ENCODE data around the gene KLRC4. TPM values are rescaled to one million over a fixed set of nuclear protein-coding genes. Genes with fewer than 3 reads are reported as not detected.
"Not testable (repeated sequence)": the region's sequence is repeated elsewhere in the genome, so short reads cannot be mapped to it uniquely, and the experiment has no call there.

The KLRC4 gene
- total and polyA plus RNA-seq, 12 donors, result 0.67 to 0.90 TPM; not detected in 10

DNA sequence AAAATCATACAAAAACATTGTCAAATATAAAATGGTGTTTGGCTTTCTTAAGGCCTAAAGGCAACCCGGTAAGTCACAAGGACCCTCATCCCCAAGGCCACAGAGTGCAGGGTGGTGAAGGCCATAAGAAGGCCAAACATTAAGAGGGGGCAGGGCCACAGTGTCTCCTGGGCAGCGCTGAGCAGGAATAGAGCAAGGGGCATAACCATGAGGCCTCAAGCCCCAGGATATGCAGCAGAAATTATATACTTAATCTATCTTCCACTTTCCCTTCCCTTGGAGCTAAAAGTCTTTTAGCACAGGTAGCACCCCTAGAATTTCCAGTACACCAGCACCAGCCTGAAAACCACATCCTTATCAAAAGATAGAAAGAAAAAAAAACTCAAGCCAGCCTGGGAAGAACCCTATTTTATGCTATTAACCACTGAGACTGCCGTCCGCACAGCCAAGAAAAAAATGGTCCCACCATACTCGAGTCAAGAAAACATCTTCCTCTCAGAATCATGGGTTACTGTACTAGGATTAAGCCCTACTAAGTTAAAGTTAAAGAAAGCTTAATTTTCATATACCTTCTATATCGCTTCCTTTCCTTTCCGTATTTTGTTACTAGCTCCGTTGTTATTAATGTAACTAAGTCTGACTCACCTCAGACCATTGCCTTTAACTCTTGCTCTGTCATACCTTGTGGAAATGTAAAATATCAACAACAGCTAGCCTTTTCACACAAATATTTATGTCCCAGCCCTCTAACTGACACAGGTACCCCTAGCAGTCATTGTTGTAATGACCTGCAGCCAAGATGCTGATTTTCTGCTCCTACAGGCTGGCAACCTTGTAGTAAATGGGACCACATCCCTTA is 39.8 kb downstream of the KLRC4 start:
- intact Hi-C loops (cut with DNase I), result loop anchor here in 3 of 10 donors (10.0 kb wide), 3 partner anchors 135 to 355 kb away; partner anchors contain the start of gene YBX3 (in 1 of the 3)
- Histone ChIP-seq H3K27ac (peak overlapping the region in 3 of 10 donors; percentile 9 to 63 (median 18)), H3K4me1 (peaks cover 0 to 54% (median 16%) of the 10 kb centered on the region in 9 donors), H3K27me3 (no peaks in the 10 kb centered on the region), H3K36me3 (no peaks in the 10 kb centered on the region), H3K4me3 (no peak overlapping the region), H3K9me3 (no peaks in the 10 kb centered on the region)
- TF ChIP-seq CTCF (IDR thresholded peaks at IDR 0.05), result no peak
- 94% methylated on average over 8 of the region's 8 CpGs for WGBS, 2 donors
- no peak for DNase-seq
- ATAC-seq, result no peak

- WGBS, 2 donors, result 74 to 84% methylated on average over 10 of the region's 10 CpGs
- Histone ChIP-seq H3K4me1 (peaks cover 0 to 58% (median 22%) of the 10 kb centered on the region in 9 donors), H3K27me3 (no peaks in the 10 kb centered on the region), H3K27ac (peak overlapping the region in 7 of 10 donors; percentile 37 to 76 (median 59)), H3K36me3 (no peaks in the 10 kb centered on the region), H3K4me3 (peak overlapping the region in 4 of 10 donors; percentile 1 to 22 (median 6)), H3K9me3 (no peaks in the 10 kb centered on the region)
- ATAC-seq (no peak), DNase-seq (peak in 1 of 2 donors; percentile 25)
- TF ChIP-seq CTCF (IDR thresholded peaks at IDR 0.05), result no peak
- intact Hi-C loops (cut with DNase I), result loop anchor here in 3 of 10 donors (10.0 kb wide), 3 partner anchors 134 to 356 kb away; partner anchors contain the start of gene YBX3 (in 1 of the 3)
Observed at GRCh38 chr12:10368206-10369171, 41.1 kb downstream of the KLRC4 start.

GRCh38 chr12:10367714-10368113 is 41.8 kb downstream of the KLRC4 start:
- ATAC-seq, H3K4me3 ChIP-seq, H3K9me3 ChIP-seq, H3K36me3 ChIP-seq, H3K27me3 ChIP-seq, DNase-seq: not testable (repeated sequence)
- intact Hi-C loops (cut with DNase I), result loop anchor here in 3 of 10 donors (10.0 kb wide), 3 partner anchors 133 to 357 kb away; partner anchors contain the start of gene YBX3 (in 1 of the 3)
- WGBS, 2 donors, result 73 to 80% methylated on average over 4 of the region's 4 CpGs
- H3K27ac ChIP-seq, result peak overlapping the region in 2 of 10 donors; percentile 54 to 69
- H3K4me1 ChIP-seq, result peaks cover 0 to 60% (median 26%) of the 10 kb centered on the region in 9 donors

GRCh38 chr12:10366875-10367274 is 42.7 kb downstream of the KLRC4 start:
- H3K27ac ChIP-seq, result peak overlapping the region in 7 of 10 donors; percentile 30 to 97 (median 94)
- DNase-seq (no peak), ATAC-seq (no peak)
- H3K4me1 ChIP-seq, result peaks cover 0 to 60% (median 26%) of the 10 kb centered on the region in 9 donors
- H3K9me3 ChIP-seq, result no peaks in the 10 kb centered on the region
- no peaks in the 10 kb centered on the region for H3K36me3 ChIP-seq
- H3K4me3 ChIP-seq, result no peak overlapping the region
- peak in 1 of 9 donors; percentile 23 for TF ChIP-seq CTCF (IDR thresholded peaks at IDR 0.05)
- no peaks in the 10 kb centered on the region for H3K27me3 ChIP-seq
- intact Hi-C loops (cut with DNase I), result loop anchor here in 3 of 10 donors (10.0 kb wide), 3 partner anchors 132 to 358 kb away; partner anchors contain the start of gene YBX3 (in 1 of the 3)
